HG02642 (cell line): ENCODE measurements around the gene FAM9A.

ENCODE experiments used
- ATAC-seq: cut with Tn5 transposase; IDR thresholded peaks from one replicate; pipeline ENCODE4 v1.9.1; 2021; ENCODE audit warnings: mild to moderate bottlenecking; ENCODE audit not compliant: unreplicated experiment, poor library complexity

Gene FAM9A

DNA sequence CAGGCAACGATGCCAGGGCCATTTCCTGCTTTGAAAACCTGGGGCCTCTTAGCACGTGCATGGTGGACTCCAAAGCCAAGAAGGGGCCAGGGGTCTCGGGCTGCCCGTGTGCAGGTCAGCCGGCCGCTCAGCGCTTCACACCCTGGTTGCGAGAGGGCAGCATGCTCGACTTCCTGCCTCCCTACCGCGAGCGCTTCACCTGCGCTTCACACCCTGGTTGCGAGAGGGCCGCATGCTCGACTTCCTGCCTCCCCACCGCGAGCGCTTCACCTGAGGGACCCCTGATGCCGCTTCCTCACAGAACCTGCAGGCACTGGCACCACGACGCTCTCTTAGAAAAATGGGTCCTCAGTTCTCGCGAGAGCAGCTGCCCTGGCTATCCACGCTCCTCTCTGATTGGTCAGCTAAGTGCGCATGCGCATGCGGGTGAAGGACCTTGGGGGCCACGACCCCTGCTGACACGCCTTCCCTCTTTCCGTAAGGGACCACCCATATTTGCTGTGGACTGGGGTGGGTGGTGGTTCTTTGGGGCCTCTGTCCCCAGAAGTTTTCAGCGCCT lies at the start of gene FAM9A:
FAM9A (minus strand) TSS at position 343 of the 559 bp plus-strand sequence. CDS start 1,212 bp downstream, outside the sequence.
- ATAC-seq = no peak

DNA sequence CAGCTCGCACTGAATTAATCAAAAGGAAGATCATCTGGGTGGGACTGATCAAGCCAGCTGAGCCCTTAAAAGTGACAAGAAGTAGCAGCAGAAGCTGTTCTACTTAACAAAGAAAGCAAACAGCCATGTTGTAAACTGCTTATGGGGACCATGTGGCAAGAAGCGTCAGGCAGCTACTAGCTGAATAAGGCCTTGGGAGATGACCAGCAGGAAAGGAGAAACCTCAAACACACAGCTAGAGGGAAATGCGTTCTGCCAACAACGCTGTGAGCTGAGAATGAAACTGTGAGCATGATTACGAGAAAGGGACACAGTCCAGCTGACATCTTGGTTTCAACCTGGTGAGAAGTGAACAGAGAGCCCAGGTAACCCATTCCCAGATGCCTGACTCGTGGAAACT lies 49.3 kb upstream of the FAM9A start:
- no peak for ATAC-seq

DNA sequence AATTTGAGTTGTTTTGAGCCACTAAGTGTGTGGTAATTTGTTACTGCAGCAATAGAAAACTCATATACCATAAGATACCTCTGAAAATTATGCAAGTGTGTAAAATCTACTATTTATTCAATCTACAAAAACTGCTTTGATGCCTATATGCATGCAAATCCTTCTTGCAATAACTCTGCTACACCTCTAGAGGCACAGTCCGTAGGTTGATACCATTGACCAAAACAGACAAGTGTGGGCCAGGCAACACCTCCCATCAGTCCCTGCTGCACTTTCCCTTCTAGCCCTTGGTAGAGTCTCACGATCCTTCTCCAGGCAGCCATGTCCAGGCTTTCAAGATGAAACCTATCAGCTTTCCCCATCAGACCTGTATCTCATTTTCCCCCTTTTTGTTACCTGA lies 48.8 kb upstream of the FAM9A start:
- no peak for ATAC-seq

DNA sequence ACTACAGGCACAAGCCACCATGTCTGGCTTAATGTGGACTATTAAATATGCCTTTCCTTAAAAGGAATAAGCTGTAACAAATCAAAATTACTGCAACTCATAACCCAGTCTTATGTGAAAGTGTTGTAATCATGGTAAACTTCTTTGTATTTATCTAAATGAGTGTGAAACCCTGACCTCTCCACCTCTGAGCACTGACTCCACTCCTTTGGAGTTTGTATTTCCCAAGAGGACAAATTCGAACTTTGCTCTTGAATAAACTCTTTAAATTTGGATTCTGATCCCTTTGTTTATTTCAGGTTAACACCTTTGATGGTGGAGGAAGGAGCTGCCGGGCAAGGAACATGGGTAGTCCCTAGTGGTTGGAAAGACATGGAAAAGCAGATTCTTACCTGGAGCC lies 48.3 kb upstream of the FAM9A start:
- ATAC-seq = no peak

DNA sequence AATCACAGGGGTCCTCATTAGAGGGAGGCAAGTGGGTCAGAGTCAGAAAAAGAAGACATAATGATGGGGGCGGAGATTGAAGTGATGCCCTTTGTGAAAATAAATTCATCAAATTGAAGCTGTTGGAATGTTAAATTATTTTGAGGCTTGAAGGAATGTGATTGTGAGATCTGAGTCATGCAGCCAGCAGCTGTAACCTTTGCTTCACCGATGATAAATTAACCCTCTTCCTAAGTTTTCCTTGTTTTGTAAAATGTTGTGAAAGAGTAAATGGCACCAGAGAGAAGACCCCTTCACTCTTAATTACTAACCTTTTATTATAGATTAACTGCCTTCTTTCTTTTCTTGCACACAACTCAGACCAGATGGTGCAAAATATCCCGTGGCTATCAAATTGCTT lies 47.7 kb upstream of the FAM9A start:
- no peak for ATAC-seq

DNA sequence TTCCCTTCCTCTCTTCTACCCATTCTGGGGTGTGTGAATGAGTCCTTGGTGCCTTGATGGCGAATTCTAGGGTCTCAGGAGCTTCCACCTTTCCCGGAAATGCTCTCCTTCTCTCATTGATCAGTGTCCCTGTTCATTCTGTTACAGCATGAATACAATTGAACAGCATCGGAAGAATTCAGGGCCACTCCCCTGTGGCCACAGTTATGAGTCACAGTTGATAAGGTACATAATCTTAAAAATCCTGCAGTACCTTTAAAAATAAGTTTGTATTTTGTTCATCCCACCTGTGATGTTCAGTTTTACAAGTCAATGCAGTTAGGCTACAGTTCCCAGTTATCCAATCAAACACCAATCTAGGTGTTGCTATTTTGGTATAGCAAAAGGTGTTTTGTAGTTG lies 47.3 kb upstream of the FAM9A start:
- ATAC-seq = no peak

DNA sequence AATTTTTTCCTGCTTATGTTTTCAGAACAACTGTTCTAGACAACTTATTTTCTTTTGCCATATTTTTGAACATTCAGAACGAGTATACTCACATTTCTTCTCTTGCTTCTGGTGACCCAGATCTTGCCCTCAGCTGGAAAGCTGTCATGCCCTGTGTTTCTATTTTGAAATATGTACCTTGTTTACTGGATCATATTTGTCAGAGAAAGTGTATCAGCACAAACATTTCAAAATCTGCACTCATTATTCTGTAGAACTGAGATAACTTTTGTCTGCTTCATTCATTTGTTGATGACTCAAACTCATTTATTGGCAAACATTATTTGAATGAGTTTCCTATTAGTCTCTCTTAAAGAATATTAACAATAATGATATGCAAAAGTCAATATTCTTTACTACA lies 46.2 kb upstream of the FAM9A start:
- no peak for ATAC-seq

DNA sequence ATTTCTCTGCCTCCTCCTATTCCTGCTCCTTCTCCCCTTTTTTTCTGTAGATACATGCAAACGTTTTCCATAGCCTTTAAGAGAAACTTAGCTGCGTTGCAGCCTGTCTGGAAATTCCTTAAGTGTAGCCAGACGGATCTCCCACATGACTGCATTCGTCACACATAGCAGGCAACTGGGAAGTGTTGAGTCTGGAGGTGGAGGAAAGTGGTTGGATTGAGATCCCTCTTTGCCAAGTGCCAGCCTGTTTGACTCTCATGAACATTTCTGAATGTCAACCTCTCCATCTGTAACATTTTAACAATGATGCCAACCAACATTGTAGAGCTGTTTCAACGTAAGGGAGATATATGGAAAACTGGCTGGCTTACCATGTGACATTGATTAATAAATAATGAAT lies 45.1 kb upstream of the FAM9A start:
- no peak for ATAC-seq

DNA sequence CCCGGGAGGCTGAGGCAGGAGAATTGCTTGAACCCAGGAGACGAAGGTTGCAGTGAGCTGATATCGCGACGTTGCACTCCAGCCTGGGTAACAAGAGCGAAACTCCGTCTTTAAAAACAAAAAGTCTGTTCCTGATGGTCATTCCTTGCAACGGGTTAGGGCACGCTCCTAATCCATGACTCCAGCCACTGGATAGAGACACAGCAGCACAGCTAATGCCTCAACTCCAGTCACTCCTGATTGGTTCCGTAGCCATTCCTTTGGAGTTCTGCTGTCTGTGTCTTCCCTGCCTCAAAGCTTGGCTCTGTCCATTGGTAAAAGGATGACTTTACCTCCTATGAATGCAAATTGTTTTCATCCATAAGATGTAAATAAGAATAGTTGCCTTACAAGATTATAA lies 44.3 kb upstream of the FAM9A start:
- no peak for ATAC-seq

DNA sequence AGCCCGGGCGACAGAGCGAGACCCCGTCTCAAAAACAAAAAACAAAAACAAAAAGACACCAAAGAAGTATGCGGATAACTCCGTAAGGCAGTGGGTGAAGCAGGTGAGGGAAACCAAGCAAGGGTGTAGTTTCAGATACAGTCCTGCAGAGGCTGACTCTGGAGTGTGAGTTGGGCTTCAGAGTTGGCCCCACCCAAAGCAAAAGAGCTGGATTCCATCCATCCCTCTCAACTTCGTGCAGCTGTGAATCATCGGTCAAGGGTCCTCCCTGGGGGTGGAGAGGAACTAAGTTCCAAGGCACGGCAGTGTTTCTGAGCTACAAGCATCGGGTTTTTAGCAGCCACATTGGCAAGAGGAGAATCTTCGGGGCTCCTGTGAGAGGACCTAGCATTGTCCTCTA lies 43.9 kb upstream of the FAM9A start:
- no peak for ATAC-seq

DNA sequence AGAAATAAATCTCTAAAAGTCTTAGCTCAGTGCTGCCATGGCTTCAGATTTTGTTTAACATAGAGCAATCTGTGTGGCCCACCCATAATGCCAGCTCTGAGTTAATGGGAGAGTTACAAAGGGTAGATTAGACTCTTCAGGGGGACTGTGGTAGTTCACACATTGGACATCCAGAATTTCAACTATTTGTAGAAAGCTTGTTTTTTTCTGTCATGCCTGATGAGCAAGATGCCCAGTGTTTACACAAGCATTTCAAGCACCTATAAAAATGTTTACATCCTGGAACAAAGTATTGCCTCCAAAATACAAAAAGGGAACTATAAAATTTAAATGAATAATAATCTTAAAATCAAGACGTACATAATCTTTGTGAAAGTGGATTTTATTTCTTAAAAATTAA lies 43.0 kb upstream of the FAM9A start:
- no peak for ATAC-seq

DNA sequence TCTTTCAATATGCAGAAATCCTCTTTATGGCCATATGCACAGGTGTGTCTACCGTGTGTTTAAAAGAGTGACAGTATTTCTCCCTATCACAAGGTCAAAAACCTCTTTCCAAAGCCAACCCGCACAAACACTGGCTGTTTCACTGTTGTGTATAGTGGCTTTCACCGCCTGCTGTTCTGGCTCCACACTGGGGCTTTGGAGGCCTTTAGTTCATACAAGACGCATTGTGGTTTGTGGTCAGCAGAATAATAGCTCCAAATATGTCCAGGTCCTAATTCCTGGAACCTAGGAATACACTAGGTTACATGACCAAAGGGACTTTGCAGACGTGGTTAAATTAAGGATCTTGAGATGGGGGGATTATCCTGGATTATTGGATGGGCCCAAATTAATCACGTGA lies 40.7 kb upstream of the FAM9A start:
- no peak for ATAC-seq

DNA sequence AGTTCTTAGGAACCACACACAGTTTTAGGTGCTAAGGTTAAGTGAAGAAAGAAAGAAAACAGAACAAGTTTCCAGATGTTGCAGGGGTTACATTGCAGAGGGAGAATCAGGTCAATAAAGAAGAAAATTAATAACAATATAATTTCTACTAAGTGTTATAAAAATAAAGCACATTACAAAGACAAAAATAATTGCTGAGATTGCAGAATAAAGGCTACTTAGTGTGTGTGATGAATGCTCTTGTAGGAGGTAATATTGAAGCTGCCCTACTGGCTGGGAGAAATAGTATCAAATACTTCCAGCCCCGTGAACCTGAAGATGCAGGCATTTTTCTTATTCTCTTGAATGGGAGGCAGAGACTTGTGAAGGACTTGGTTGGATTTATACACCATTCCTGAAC lies 33.2 kb upstream of the FAM9A start:
- ATAC-seq = no peak

DNA sequence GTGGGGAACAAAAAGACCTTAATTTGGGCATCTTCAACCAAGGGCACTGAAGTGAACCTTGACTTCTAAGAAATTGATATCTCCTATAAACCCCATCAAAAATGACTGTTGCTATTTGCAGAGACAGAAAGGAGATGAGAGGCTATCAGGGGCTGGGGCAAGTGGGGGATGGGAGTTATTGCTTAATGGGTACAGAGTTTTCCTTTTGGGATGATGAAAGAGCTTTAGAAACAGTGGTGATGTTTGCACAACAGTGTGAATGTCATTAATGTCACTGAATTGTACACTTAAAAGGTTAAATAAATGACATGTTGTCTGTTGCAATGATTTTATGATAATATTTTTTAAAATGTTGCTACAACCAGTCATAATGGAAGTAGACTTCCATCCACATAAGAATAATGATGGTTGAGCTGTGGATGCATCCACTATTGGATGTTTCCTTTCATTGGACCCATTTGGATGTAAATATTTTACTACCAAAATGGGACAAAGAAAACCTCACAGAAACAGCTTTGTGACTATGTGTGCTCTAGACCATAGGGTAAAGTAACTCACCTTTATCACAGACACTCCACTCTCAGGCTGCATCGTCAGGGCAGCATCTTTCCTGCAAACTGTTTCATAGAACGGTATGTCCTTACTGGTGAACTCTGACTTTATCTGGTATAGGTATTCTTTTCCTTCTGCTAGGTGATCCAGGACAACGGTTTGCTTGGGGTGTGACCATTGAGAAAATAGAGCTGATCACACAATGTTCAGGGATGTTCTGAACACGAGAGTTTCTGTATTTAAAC lies 31.6 kb upstream of the FAM9A start:
- no peak for ATAC-seq

DNA sequence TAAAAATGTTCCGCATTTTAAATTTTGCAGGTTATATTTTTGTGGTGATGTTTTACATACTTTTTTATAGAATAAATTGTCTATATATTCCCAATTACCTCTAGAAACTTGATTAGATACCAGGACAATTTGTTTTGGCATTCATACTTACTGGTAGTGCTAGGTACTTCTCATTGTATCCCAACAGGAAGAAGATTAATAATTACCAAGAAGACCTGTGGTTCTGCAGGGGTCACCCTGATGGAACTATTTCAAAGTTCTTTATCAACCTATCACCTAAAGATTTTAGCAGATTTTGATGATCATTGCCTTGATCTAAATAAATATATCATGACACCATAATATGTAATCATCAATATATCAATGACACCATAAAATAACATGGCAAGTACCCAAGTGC lies 22.5 kb upstream of the FAM9A start:
- ATAC-seq = no peak

DNA sequence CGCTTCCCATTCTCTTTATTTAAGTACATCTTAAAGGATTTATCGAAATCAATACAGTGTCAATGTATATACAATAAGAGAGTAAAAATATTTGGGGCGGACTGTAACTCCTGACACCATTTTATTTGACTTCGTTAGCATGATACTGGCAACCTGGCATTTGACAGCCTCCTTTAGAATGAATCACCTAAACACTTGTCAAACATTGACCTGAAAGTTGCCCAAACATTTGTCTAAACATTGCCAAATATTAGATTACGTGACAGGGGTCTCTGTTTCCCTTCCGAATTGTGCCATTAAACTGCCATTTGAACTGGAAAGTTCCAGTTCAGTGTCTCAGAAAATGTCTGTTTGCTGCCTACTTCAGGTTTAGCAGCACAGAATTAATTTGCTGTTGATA lies 20.8 kb upstream of the FAM9A start:
- ATAC-seq = no peak

DNA sequence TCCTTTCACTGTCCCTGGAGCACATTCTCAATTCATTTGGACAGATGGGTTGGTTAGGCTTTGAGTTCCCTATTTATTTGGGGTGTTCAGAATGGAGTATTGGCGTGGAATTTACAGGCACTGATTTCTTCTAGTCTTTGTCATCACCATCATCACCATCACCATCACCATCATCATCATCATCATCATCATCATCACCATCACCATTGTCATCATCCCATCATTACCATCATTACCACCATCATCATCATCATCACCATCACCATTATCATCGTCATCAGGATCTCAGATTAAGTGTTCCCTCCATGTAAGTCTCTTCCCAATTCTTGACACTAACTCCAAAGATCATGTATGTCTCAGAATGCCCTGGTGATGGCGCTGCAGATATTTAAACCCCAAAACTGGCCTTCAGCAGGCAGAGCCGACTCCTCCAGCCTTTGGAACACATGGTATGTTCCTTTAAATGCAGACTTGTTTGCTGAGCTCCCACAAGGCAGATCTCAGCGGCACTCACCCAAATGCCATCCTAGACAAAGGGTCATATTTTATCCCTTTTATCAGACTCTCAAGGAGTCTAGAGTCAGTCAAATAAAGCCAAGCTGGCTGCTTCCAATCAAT lies 19.8 kb upstream of the FAM9A start:
- no peak for ATAC-seq

DNA sequence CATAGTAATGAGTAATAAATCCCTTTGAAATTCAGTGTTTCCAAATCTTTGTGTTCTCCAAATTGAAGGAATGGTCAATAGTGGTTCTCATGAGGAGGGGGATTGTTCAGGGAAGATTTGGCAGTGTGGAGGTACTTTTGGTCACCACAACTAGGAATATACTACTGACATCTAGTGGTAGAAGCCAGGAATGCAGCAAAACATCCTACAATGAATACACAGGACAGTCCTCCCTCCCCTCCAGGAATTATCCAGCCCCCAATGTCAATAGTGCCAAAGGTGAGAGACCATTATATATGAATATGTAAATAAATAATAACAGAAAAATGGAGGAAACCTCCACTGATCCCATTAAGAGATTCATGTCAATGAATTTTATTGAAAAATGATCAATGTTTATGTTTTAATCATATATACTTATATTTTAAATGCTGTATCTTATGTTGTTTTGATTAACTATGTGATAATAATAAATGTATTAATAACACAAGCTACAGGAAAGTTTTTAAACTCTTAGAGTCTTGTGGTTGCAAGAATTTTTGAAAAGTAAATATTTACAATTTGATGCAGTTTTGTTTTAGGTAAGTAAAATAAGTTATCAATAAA lies 14.4 kb upstream of the FAM9A start:
- ATAC-seq = no peak

DNA sequence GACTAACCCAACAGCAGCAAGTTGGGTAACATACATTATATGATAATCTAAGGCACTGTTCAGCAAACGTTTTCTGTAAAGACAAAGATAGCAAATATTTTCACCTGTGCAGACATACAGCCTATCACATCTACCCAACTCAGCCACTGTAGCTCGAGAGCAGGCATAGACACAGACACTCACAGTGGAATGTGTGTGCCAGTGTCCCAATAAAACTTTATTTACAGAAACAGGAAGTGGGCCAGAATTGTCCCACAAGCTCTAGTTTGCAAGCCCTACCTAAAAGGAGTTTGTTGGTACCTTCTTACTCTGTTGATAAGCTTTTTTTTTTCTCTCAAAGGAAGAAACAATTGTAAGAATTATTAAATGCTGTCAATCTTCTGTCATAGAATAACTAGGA lies 11.9 kb upstream of the FAM9A start:
- no peak for ATAC-seq

DNA sequence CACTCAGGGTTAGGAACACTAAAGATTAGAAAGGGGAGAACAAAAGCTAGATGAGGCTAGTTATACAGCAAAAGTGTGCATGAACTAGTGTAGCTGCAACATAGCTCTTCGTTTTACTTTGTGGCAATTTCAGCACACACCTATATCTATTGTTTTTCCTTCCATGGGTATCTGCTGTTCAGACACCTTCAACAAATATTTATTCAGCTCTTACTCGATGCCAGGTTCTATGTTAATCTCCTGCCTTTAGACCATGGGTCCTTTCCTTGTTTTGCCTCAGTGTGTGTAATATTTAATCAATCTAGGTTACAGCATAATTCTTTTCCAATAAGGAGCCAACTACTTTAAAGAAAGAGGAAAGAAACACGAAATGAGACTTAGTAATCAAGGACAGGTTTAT lies 10.4 kb upstream of the FAM9A start:
- no peak for ATAC-seq

DNA sequence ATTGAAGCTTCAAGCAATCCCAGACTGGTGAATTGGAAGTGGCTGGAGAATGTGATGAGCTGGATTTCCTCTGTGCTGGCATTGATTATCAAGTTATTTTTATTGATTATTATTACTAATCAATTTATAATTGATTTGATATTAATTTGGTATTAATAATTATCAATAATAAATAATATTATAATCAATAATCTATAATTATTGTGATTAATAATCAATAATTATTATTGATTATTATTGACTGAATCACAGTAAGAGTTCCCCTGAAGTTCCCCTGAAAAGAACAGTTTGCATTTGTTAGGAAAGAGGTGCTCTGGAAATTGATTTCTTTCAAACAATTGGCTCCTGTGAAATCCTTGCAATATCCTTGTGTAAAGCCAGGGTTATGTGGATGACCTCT lies 7.5 kb upstream of the FAM9A start:
- ATAC-seq = no peak

DNA sequence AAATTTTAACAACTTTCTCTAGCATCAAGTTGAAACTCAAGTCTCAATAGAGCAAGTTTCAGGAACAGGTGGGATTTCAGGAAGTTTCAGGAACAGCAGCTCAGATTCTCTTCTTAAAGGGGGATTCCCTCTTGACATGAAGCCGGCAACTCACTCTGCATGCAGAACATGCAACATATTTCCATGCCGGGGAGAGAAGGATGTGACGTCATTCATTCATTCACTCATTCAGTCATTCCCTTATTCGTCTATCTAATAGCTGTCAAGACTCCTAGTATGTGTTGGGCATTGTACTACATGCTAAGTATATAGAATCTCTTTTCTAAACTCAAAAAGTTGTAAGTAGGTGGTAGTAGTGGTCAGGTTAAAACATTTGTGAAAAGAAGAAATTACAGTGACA lies 4.8 kb upstream of the FAM9A start:
- no peak for ATAC-seq
